GM12892 (cell line): Measurements from ENCODE around the gene NUP155.

Experiments
- POLR2A ChIP-seq: IDR thresholded peaks from 2 replicates; pipeline ENCODE4 v1.6.1; 2011; ENCODE audit warnings: low read depth, low read length, control low read depth
- POLR2AphosphoS5 ChIP-seq: IDR thresholded peaks from 2 replicates; pipeline ENCODE4 v1.6.1; 2011; ENCODE audit warnings: low read depth, low read length, control low read depth
- TAF1 ChIP-seq: IDR thresholded peaks from 2 replicates; pipeline ENCODE4 v1.6.1; 2011; ENCODE audit warnings: low read depth, mild to moderate bottlenecking, control low read depth, low read length, borderline replicate concordance

GRCh38 chr5:37254581-37254980 lies 116.3 kb downstream of the NUP155 start:
- TF ChIP-seq POLR2AphosphoS5 (no peak), POLR2A (no peak), TAF1 (no peak)
